ENCODE results near the gene PRKN.
"Not testable (repeated sequence)": the region's sequence is repeated elsewhere in the genome, so short reads cannot be mapped to it uniquely, and the experiment has no call there.

Gene PRKN

DNA sequence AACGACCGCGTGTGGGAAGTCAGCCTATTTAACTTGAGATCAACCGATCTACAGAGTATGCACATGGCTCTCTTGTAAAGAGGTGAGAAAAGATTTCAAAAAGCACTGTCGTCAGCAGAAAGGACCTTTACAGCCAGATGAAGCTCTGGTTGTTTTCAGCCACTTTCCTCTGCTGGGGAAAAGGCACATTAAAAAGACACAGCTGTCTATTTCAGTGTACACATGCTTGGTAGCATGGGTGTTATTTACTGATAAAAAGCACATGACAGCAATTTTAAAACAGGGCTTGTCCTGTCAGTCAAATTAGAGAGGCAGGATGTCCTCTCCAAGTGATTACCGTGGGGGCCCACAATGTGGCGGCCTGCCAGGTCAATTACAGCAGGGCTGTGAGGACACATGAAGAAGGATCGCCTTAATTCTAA is 188.9 kb downstream of the PRKN start:
- no peak for DNase-seq (ENCODE audit: low spot score)

DNA sequence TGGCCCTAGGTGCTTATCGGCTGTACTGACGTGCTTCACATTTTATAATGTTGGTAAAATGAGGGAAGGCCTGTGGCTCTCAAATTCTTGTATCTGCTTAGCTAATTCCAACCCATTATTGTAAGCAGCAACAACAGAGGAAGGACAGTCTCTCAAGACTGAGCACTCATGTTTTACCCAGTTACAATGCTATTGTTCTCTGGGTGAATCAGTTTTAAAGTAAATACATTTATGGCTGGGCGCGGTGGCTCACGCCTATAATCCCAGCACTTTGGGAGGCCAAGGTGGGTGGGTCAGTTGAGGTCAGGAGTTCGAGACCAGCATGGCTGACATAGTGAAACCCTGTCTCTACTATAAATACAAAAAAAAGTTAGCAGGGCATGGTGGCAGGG is 194.6 kb downstream of the PRKN start:
- DNase-seq (ENCODE audit: low spot score) = no peak

DNA sequence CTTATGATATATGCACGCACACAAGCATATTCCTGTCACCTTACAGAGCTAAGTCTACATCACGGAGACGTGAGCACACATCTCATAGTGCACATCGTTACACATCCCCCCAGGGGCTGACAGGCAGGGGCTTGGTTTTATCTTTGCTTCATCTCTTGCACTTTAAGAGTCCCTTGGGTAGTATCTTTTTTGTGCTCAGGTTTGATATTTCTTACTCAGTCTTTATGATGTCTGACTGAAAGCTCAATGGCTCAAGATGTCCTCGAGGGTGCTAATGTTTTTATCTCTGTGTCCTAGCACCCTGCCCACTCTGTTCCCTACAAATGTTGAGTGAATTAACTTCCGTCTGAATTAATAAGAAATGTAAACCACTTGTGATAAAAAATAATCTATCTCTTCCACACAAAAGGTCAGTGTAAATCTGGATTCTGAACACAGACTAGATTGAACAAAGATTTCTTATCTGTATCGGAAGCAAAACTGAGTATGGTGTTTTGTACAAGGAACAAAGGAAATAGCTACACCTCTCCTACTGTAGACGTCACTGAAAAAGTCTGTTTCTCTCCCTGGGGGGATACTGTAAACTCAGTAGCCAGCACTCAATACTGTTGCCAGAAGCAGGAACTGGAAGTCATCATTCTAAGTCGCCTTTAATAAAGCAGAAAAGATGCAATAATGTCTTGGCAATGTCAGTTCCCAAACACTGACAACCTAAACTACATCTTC is 195.1 kb downstream of the PRKN start:
- no peak for DNase-seq (ENCODE audit: low spot score)

DNA sequence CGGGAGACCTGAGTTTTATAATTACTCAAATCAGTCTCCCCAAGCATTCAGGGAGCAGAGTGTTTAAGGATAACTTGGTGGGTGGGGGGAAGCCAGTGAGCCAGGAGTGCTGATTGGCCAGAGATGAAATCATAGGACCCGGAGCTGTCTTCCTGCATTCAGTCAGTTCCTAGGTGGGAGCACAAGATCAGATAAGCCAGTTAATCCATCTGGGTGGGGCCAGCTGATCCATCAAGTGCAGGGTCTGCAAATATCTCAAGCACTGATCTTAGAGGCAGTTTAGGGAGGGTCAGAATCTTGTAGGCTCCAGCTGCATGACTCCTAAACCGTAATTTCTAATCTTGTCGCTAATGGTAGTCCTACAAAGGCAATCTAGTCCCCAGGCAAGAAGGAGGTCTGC is 196.2 kb downstream of the PRKN start:
- not testable (repeated sequence) for DNase-seq (ENCODE audit: low spot score)

DNA sequence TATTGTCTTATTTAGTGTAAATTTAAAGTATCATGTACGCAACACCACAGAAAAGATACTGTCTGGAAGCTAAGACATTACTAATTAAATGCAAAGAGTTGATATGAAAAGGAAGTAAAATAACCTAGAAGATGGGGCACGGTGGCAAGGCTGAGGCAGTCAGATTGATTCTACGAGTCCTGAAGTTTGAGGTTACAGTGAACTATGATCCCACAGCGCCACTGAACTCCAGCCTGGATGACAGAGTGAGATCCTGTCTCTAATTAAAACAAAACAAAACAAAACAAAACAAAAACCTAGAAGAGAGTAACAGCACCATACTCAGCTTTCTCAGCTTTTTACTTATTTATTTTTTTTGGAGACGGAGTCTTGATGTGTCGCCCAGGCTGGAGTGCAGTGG is 199.0 kb downstream of the PRKN start:
- DNase-seq (ENCODE audit: low spot score) = no peak

DNA sequence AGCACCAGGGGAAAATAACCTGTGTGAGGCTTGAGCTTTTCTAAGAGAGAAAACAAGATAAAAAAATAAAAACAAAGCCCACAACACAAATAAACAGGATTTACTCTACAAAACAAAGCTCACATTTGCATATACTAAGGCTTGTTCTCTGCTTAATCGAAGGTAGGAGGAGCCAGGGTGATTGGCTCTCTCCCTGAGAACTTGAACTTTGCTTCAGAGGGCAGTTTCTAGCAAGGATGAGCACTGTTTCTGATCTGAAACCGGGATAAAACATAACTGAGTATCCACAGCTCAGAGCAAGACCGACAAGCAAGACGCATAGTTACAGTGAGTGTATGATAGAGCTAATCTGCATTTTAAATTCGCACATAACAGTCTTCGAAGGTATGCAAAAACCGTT is 200.6 kb downstream of the PRKN start:
- no peak for DNase-seq (ENCODE audit: low spot score)

DNA sequence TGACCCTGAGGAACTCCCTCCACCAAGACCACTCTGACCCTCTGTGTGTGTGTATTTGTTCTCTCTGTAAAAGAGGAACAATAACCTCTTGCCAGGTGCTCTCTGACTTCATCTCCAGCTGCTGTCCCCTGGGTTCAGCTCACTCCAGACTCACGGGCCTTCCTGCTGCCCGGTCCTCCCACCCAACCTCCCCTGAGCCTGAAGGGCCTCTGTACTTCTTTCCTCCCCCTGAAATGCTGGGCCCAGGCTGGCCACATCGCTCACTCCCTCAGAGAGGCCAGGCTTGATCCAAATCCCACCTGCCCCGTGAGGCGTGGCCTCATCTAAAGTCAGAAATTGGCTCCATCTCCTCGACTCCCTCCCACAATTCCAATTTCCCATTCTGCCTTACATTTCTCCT is 202.4 kb downstream of the PRKN start:
- DNase-seq (ENCODE audit: low spot score) = no peak

DNA sequence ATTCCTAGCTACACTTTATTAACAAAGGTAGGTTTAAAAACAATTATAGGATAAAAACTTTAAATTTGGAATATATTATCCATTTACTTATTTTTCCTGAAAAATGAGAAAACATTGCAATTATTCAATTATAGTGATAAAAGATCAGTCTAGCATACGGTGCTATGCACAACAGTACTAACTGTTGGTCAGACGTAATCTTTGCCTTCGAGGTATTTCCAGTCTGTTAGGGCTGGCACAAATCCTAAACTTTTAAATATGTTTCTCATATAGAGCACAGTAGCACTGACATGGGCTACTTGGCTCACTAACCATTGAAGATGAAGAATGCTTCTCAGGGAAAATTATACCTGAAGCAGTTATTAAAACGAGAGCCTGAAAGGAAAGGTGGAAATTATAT is 214.8 kb downstream of the PRKN start:
- no peak for DNase-seq (ENCODE audit: low spot score)

DNA sequence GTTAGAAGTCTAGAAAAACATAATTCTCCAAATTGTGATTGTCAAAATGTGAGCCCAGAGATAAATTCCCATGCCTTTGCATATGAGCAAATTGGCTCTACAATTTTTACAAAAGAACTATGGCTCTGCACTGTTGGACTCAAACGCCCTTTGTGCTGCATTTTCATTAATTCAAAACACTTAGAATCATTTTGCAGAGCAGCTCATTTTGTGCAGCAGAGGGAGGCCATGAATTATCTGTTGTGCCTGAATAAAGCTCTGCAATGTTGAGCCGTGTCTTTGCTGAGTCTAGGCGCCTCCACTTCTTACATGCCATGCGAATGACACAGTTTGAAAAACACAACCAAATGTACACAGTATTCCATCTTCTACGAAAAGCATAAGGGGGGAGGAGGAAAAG is 230.2 kb downstream of the PRKN start:
- DNase-seq (ENCODE audit: low spot score) = no peak

DNA sequence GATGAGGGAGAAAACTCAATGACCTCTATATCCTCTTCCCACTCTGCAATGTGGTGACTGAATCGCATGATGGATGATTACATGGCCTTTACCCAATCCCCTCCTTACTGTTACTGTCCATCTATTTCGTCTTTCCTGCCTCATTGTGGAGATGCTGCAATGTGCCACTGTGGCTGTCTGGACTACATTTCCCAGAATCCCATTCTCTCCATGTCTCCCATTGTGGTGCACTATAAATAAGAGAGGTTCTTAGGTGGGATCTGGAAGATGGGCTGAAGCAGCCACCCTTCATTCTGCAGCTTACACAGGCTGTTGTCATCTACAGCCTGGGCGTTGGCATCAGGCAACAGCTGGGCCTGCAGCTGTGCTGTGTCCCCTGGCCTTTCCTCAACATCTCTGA is 233.6 kb downstream of the PRKN start:
- DNase-seq (ENCODE audit: low spot score) = no peak

DNA sequence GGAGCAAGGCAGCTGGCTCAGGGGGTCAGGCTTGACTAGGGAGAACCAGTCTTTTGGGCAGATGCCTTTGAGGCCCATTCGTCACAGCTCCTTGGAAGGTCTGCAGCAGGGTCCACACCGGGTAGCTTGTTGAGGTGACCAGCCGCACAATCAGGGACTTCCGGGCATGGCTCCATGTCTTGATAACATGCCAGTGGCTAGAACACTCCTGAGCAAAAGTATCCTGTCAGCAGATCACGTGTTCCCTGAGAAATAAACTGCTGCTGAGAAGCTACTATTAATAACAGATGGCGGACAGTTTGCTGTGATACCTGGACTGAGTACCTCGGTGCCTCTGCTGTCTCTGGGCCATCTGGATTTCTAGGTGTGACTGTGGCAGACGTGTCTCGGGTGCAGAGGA is 235.9 kb downstream of the PRKN start:
- DNase-seq (ENCODE audit: low spot score) = no peak

DNA sequence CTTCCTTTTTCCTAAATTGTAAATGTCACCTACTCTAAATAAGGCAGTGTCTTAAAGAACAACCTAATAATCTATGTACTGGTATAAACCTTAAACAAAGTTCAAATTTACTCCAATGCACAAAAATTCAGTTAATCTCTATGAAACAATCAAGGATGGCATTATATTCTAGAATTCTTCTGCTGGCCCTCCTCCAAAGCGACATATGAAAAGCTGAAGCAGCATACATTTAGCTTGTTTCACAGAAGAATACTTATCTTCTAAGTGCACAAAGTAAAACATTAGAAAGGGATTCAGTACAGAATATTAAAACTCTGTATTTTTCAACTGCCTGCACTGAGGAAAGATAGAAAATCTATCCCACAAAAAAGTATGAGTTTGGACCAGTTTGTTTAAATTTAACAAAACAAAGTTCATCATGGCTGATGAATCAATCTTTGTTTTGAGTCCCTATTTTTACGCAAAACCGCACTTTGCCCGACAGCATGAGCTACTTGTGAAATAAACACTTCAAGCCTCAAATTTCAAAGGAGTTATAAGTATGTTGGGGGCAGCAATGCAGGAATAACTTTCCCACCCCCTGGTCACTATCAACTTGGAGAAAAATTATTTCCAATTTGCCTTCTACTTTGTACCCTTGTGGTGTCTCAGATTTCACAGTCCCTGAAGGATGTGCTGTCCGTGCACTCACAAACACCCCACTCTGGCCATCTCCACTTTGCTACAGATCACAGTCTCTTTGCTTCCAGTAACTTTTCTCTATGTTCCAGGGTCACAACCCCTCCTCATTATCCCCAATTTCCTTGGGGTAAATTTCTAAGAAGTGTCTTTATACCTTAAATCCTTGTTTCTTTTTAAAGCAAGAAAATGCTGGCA is 238.2 kb downstream of the PRKN start:
- DNase-seq (ENCODE audit: low spot score) = no peak

DNA sequence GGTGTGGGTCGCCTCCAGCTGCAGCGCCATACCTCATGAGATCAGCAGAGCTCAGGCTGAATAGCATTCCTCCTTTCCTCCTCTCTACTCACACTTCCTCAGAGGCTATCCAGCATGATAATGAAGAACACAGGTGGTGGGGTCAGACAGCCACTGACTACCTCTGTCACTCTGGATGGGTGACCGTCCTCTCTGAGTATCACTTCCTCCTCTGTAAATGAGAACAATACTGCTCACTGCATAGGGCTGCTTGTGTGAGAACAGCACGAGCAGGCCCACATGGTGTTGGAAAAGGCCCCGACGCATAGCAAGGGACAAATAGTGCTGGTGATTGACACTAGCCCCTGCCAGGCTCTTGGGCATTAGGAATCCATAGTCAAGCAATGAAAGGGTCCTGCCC is 239.1 kb downstream of the PRKN start:
- DNase-seq (ENCODE audit: low spot score) = no peak

DNA sequence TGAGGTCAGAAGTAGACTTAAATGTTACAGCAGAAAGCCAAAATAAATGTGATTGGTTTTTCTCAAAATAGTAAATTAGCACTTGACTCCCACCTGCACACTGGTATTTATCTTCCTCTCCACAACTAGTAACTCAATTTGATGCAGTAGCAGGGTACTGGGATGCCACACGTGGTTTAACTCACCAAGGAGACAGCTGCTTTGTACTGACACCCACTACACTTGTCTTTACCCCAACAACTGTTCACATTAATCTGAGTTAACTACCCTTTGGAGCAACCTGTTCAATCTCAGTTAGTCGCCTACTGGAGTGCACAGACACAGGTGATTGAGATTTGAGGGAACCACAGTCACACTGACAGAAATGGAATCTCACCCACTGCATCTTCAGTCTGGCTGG is 242.1 kb downstream of the PRKN start:
- no peak for DNase-seq (ENCODE audit: low spot score)

DNA sequence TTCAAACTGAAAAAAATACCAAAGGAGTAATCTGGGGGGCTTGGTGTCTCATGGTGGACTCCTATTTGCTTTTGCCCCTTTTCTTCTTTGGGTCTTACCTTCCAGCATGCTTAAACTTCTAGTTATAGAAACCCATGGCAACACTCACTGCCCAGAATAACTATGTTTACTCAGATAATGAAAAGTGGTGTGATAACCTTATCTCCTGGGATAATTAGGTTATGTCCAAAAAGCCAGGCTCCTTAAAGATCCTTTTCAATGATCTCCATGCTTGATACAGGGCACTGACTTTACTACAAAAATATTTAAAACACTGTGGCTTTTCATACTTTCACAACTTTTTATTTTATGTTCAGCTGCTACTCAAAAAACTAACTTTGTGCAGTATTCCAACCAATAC is 245.6 kb downstream of the PRKN start:
- no peak for DNase-seq (ENCODE audit: low spot score)

DNA sequence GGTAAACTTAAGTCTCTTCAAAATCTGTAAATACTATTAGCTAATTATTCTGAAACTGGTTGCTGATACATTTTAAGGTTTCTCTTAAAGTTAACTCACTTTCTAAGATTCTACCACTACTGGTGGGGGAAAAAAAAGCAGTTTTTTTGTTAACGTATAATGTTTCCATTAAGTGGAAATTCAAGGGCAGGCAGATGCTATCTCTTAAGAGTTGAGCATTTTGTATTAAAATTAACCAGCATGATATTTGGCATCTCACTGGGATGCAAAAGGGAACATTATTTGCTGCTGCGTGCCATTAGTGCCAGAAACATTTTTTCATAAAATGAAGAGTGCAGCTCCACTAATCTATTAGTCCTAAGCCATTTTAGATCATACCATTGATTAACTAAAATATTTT is 246.2 kb downstream of the PRKN start:
- no peak for DNase-seq (ENCODE audit: low spot score)

DNA sequence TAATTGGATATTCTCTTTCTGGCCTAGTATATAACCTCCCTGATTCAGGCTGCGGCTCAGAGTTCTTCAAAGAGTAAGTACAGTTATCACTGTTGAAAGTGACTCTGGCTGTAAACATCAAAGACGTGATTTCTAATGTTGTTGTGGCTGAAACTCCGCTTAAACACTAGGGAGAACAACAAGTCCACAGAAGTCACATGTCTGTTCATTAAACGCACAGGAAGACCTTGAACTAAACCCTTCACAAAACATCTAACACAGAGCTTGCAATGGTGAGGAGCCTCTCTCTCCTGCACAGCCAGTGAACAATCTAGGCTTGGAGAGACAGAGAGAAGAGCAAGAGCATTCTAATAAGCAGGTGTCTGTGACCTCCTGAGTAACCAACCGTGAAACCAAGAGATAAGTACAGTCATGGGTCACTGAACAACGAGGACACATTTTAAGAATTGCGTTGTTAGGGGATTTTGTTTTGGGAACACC is 249.3 kb downstream of the PRKN start:
- no peak for DNase-seq (ENCODE audit: low spot score)

DNA sequence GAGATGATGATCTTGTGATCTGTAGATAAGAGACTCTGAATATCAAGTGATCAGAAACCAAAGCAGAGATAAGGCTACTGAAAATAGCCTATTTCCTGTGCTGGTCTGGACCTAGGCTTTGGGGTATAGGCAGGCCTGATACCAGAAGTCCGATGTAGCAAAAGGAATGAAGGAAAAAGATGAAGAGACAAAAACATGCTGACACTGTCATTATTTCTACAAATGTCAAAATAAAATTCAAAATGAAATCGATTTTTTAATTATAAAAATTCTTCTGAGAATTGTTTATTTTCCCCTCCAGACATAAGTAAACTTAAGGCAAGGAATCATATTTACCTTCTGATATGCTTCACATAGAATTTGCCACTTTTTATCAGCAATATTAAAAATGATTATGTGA is 252.8 kb downstream of the PRKN start:
- no peak for DNase-seq (ENCODE audit: low spot score)

DNA sequence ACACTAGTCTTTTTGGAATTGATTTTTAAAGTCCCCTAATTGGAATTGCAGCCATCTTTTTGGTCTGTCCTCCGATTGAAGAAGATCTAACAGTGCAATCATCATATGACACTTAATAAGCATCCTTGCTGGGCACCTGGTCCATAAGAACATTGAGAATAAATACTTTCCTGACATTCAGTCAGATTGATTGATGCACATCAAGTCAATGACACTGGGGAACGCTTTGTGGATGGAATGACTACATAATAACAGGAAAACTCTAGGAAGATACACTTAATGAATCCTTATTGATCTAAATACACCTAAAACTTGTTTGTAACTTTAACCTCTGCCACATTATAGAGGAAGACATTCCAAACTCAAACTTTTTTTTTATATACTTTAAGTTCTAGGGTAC is 255.7 kb downstream of the PRKN start:
- DNase-seq (ENCODE audit: low spot score) = no peak

DNA sequence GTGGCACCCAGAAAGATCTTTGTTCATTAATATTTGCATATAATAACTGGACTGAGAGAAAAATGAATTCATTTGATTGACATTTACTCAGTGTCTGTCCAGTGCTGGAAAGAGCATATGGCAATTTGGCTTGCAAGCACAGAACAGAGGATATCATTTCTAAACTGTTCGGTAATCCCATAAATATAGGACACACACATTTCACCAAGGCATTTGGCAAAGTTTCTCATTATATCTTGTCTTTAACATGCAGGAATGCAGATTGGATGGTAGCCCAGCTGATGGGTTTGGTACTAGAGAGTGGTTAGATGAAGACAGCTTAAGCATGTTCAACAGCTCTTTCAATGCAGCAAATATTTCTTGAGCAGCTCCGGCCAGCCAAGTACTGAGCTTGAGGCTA is 259.2 kb downstream of the PRKN start:
- DNase-seq (ENCODE audit: low spot score) = no peak

DNA sequence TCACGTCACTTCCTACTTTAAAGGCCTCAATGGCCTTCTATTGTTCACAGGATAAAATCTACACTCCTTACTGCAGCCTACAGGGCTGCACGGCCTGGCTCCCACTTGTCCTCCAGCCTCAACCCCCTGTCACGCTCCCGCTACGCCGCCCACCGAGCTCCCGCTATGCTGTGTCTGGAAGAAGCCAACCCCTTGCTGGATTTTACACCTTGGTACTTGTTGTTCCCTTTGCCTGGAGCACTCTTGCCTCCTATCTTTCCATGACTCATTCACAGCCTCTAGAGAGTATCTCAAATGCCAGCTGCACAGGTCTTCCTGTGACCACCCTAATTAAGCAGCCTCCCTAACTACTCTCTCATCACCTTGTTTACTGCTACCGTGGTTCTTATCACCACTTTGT is 259.9 kb downstream of the PRKN start:
- no peak for DNase-seq (ENCODE audit: low spot score)

DNA sequence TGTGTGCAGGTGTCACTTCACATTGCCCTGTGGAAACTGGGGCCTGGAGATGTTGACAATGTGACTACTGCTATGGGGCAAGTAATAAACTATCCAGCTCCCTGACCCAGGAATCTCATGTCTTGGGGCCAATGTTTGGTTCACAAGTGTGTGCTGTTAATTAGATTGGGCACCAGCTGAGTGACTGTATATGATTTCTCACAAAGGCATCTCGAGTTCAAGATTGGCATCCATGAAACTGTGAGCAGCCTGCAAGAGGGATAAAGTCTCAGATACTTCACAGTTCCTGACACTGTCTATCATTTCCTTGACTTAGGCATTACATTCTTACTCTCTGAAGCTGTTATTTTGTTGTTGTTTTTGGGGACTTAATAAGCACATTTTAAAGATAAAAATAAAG is 264.0 kb downstream of the PRKN start:
- no peak for DNase-seq (ENCODE audit: low spot score)

DNA sequence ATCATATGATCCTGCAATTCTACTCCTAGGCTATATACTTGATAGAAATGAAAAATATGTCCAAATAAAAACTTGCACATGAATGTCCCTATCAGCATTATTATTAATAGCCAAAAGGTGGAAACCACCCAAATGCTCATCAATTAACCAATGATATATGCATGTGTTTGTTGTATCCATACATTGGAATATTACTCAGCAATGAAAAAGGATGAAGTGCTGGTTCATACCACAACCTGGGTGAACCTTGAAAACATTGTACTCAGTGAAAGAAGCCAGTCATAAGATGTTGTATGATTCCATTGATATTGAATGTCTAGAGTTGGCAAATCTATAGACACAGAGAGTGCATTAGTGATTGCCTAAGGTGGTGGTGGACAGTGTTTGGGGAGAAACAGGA is 267.6 kb downstream of the PRKN start:
- no peak for DNase-seq (ENCODE audit: low spot score)

DNA sequence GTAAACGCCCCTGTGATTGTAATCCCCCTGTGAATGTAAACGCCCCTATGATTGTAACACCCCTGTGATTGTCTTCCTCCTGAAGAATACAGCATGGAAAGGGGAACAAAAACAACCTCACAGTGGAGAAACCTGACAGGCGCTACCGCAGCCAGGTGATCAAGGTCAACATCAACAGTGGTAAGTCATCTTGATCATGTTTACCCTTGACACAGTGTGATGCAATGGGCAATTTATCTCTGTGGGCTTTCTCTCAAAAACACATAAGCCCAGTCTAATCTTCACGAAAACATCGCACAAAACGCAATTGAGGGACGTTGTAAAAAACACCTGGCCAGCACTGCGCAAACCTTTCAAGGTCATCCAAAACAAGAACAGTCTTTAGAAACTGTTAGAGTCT is 277.2 kb downstream of the PRKN start:
- DNase-seq (ENCODE audit: low spot score) = no peak

Data from cerebellar cortex (tissue), 1 donor.